ENCODE data around the gene IL3RA. TPM values are rescaled to one million over a fixed set of nuclear protein-coding genes. Genes with fewer than 3 reads are reported as not detected.
A peak's percentile ranks its signal among the peaks of the same experiment; 100 is the strongest.
"Not testable (repeated sequence)": the region's sequence is repeated elsewhere in the genome, so short reads cannot be mapped to it uniquely, and the experiment has no call there.

The IL3RA gene
- polyA plus RNA-seq, 1 donor = 5.4 TPM

GRCh38 chrX:1398431-1399340 is 62.1 kb downstream of the IL3RA start:
- Histone ChIP-seq H3K9me3 (ENCODE audit: control insufficient read depth, low read depth, low read length) (no peaks in the 10 kb centered on the region), H3K27ac (ENCODE audit: low read length) (no peak overlapping the region), H3K36me3 (ENCODE audit: control insufficient read depth, insufficient read depth, low read length) (peaks cover 31% of the 10 kb centered on the region), H3K4me1 (ENCODE audit: control insufficient read depth, insufficient read depth, low read length) (no peaks in the 10 kb centered on the region), H3K27me3 (ENCODE audit: control insufficient read depth, insufficient read depth, low read length) (no peaks in the 10 kb centered on the region), H3K4me3 (ENCODE audit: low read length) (no peak overlapping the region)
- WGBS (ENCODE audit: insufficient coverage, low lambda C conversion rate) = no CpG with 5 or more reads among the region's 29 CpGs
- DNase-seq = no peak

- Histone ChIP-seq H3K4me1 (ENCODE audit: control insufficient read depth, insufficient read depth, low read length) (no peaks in the 10 kb centered on the region), H3K9me3 (ENCODE audit: control insufficient read depth, low read depth, low read length) (no peaks in the 10 kb centered on the region), H3K36me3 (ENCODE audit: control insufficient read depth, insufficient read depth, low read length) (peaks cover 42% of the 10 kb centered on the region), H3K27me3 (ENCODE audit: control insufficient read depth, insufficient read depth, low read length) (no peaks in the 10 kb centered on the region), H3K27ac (ENCODE audit: low read length) (no peak overlapping the region), H3K4me3 (ENCODE audit: low read length) (no peak overlapping the region)
- WGBS (ENCODE audit: insufficient coverage, low lambda C conversion rate) = 100% methylated on average over 1 of the region's 12 CpGs
- DNase-seq = no peak
Measured at GRCh38 chrX:1400049-1400448, 63.5 kb downstream of the IL3RA start.

DNA sequence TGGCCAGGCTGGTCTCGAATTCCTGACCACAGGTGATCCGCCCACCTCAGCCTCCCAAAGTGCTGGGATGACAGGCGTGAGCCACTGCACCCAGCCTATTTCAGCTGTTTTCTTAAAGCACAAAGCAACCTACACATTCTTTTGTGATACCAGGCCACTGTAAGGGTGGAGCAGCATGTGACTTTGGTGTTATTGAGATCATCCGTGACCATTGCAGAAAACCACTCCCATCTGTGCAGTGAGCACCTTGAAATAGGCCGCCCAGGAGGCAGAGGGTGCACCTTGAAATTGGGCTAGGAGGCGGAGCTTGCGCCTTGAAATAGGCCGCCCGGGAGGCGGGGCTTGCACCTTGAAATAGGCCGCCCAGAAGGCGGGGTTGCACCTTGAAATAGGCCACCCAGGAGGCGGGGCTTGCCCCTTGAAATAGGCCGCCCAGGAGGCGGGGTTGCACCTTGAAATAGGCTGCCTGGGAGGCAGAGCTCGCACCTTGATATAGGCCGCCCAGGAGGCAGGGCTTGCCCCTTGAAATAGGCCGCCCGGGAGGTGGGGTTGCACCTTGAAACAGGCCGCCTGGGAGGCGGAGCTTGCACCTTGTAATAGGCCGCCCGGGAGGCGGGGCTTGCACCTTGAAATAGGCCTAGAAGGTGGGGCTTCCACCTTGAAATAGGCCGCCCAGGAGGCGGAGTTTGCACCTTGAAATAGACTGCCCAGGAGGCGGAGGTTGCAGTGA is 64.3 kb downstream of the IL3RA start:
- no peaks in the 10 kb centered on the region for H3K9me3 ChIP-seq (ENCODE audit: control insufficient read depth, low read depth, low read length)
- H3K27ac ChIP-seq (ENCODE audit: low read length) = no peak overlapping the region
- no peaks in the 10 kb centered on the region for H3K4me1 ChIP-seq (ENCODE audit: control insufficient read depth, insufficient read depth, low read length)
- H3K27me3 ChIP-seq (ENCODE audit: control insufficient read depth, insufficient read depth, low read length) = no peaks in the 10 kb centered on the region
- DNase-seq = peak in 1 of 2 donors; percentile 49
- no CpG with 5 or more reads among the region's 27 CpGs for WGBS (ENCODE audit: insufficient coverage, low lambda C conversion rate)
- H3K36me3 ChIP-seq (ENCODE audit: control insufficient read depth, insufficient read depth, low read length) = peaks cover 50% of the 10 kb centered on the region
- no peak overlapping the region for H3K4me3 ChIP-seq (ENCODE audit: low read length)

DNA sequence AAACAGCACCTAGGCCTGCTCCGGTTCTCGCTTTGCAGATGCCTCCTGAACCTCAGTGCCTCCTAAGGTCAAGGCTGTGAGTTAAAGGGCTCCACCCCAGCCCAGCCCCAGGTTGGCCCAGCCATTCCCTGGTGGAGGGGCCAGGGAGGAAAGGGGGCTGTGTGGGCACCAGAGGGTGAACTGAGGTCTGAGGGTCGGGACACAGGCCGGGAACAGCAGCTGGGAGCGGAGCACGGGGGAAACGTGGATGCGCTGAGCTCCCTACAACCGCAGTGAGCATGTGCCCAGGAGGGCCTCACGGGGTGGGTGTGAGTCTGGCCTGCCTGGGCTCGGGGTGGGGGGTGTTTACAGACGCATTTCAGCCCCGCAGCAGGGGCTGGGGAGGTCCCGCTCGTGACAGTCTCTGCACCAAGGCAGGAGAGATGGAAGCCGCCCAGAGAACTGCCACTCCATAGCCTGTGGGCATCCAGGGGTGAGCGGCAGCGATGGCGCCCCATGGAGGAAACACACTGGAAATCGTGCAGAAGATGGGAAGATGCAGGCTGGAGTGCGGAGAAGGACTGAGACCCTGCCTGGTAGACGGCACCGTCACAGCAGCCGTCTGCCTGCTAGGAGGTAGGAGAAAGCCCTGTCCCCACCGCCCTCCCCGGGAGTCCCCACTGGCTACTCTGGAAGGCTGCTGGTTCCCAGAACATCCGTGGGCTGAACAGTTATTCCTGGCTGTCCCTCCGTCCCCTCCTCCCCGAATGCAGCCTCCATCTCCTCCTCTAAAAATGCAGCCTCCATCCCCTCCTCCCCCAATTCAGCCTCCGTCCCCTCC is 65.2 kb downstream of the IL3RA start:
- DNase-seq = no peak
- no peak overlapping the region for H3K4me3 ChIP-seq (ENCODE audit: low read length)

GRCh38 chrX:1403228-1403627 is 66.6 kb downstream of the IL3RA start:
- Histone ChIP-seq H3K36me3 (ENCODE audit: control insufficient read depth, insufficient read depth, low read length) (peaks cover 64% of the 10 kb centered on the region), H3K4me1 (ENCODE audit: control insufficient read depth, insufficient read depth, low read length) (no peaks in the 10 kb centered on the region), H3K27ac (ENCODE audit: low read length) (no peak overlapping the region), H3K27me3 (ENCODE audit: control insufficient read depth, insufficient read depth, low read length) (no peaks in the 10 kb centered on the region), H3K4me3 (ENCODE audit: low read length) (no peak overlapping the region), H3K9me3 (ENCODE audit: control insufficient read depth, low read depth, low read length) (no peaks in the 10 kb centered on the region)
- no peak for DNase-seq
- WGBS (ENCODE audit: insufficient coverage, low lambda C conversion rate) = no CpG with 5 or more reads among the region's 10 CpGs

More for the DNA sequence above, 65.2 kb downstream of the IL3RA start:
- Histone ChIP-seq H3K4me1 (ENCODE audit: control insufficient read depth, insufficient read depth, low read length) (no peaks in the 10 kb centered on the region), H3K36me3 (ENCODE audit: control insufficient read depth, insufficient read depth, low read length) (peaks cover 58% of the 10 kb centered on the region), H3K9me3 (ENCODE audit: control insufficient read depth, low read depth, low read length) (no peaks in the 10 kb centered on the region), H3K27me3 (ENCODE audit: control insufficient read depth, insufficient read depth, low read length) (no peaks in the 10 kb centered on the region), H3K27ac (ENCODE audit: low read length) (no peak overlapping the region)
- WGBS (ENCODE audit: insufficient coverage, low lambda C conversion rate) = 93% methylated on average over 3 of the region's 30 CpGs

- not testable (repeated sequence) for DNase-seq; H3K4me1 ChIP-seq (ENCODE audit: control insufficient read depth, insufficient read depth, low read length); H3K27ac ChIP-seq (ENCODE audit: low read length); H3K27me3 ChIP-seq (ENCODE audit: control insufficient read depth, insufficient read depth, low read length); H3K9me3 ChIP-seq (ENCODE audit: control insufficient read depth, low read depth, low read length); H3K4me3 ChIP-seq (ENCODE audit: low read length)
- WGBS (ENCODE audit: insufficient coverage, low lambda C conversion rate) = 93% methylated on average over 3 of the region's 3 CpGs
- peaks cover 61% of the 10 kb centered on the region for H3K36me3 ChIP-seq (ENCODE audit: control insufficient read depth, insufficient read depth, low read length)
Measured at GRCh38 chrX:1403867-1404266, 67.3 kb downstream of the IL3RA start.

DNA sequence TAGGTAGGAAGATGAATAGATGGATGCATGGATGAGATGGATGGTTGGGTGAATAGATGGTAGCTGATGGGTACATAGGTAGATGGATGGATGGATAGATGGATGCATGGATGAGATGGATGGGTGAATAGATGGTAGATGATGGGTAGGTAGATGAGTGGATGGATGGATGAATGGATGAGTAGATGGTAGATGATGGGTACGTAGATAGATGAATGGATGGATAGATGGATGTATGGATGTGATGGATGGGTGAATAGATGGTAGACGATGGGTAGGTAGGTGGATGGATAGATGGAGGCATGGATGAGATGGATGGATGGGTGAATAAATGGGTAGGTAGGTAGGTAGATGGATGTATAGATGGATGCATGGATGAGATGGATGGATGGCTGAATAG is 69.2 kb downstream of the IL3RA start:
- not testable (repeated sequence) for H3K4me1 ChIP-seq (ENCODE audit: control insufficient read depth, insufficient read depth, low read length); H3K4me3 ChIP-seq (ENCODE audit: low read length); H3K27ac ChIP-seq (ENCODE audit: low read length); H3K9me3 ChIP-seq (ENCODE audit: control insufficient read depth, low read depth, low read length); H3K27me3 ChIP-seq (ENCODE audit: control insufficient read depth, insufficient read depth, low read length); DNase-seq
- peaks cover 57% of the 10 kb centered on the region for H3K36me3 ChIP-seq (ENCODE audit: control insufficient read depth, insufficient read depth, low read length)
- 91% methylated on average over 2 of the region's 2 CpGs for WGBS (ENCODE audit: insufficient coverage, low lambda C conversion rate)

- no peak for DNase-seq
- Histone ChIP-seq H3K36me3 (ENCODE audit: control insufficient read depth, insufficient read depth, low read length) (peaks cover 56% of the 10 kb centered on the region), H3K4me3 (ENCODE audit: low read length) (no peak overlapping the region), H3K27me3 (ENCODE audit: control insufficient read depth, insufficient read depth, low read length) (no peaks in the 10 kb centered on the region), H3K4me1 (ENCODE audit: control insufficient read depth, insufficient read depth, low read length) (no peaks in the 10 kb centered on the region), H3K27ac (ENCODE audit: low read length) (no peak overlapping the region), H3K9me3 (ENCODE audit: control insufficient read depth, low read depth, low read length) (no peaks in the 10 kb centered on the region)
Measured at GRCh38 chrX:1407035-1407434, 70.5 kb downstream of the IL3RA start.

- Histone ChIP-seq H3K27me3 (ENCODE audit: control insufficient read depth, insufficient read depth, low read length) (no peaks in the 10 kb centered on the region), H3K27ac (ENCODE audit: low read length) (no peak overlapping the region), H3K36me3 (ENCODE audit: control insufficient read depth, insufficient read depth, low read length) (peaks cover 48% of the 10 kb centered on the region), H3K9me3 (ENCODE audit: control insufficient read depth, low read depth, low read length) (no peaks in the 10 kb centered on the region), H3K4me1 (ENCODE audit: control insufficient read depth, insufficient read depth, low read length) (no peaks in the 10 kb centered on the region), H3K4me3 (ENCODE audit: low read length) (no peak overlapping the region)
- no peak for DNase-seq
- no CpG with 5 or more reads among the region's 12 CpGs for WGBS (ENCODE audit: insufficient coverage, low lambda C conversion rate)
Measured at GRCh38 chrX:1411326-1411725, 74.7 kb downstream of the IL3RA start.

- H3K27ac ChIP-seq (ENCODE audit: low read length) = no peak overlapping the region
- no peaks in the 10 kb centered on the region for H3K9me3 ChIP-seq (ENCODE audit: control insufficient read depth, low read depth, low read length)
- no peak for DNase-seq
- H3K27me3 ChIP-seq (ENCODE audit: control insufficient read depth, insufficient read depth, low read length) = no peaks in the 10 kb centered on the region
- H3K4me1 ChIP-seq (ENCODE audit: control insufficient read depth, insufficient read depth, low read length) = no peaks in the 10 kb centered on the region
- WGBS (ENCODE audit: insufficient coverage, low lambda C conversion rate) = no CpG with 5 or more reads among the region's 31 CpGs
- peaks cover 41% of the 10 kb centered on the region for H3K36me3 ChIP-seq (ENCODE audit: control insufficient read depth, insufficient read depth, low read length)
- no peak overlapping the region for H3K4me3 ChIP-seq (ENCODE audit: low read length)
Measured at GRCh38 chrX:1412551-1413161, 76.1 kb downstream of the IL3RA start.
